Measurements from ENCODE around the gene COG5.

- TF ChIP-seq CTCF (IDR thresholded peaks at IDR 0.05), result no peak
- TF ChIP-seq POLR2A (IDR thresholded peaks at IDR 0.05), result no peak
Measured at GRCh38 chr7:107264723-107265122, 299.0 kb downstream of the COG5 start.
